Measurements from ENCODE around the gene ITPRID2. TPM values are rescaled to one million over a fixed set of nuclear protein-coding genes. Genes with fewer than 3 reads are reported as not detected.

ITPRID2 gene
- 100 to 1,000 TPM; 184 to 381 (median 299) TPM for total RNA-seq
- long read RNA-seq, donor 1, full-length matches to known transcripts = 58 of 102 reads
- long read RNA-seq, donor 1, partial matches to known transcripts = 19 of 102 reads
- long read RNA-seq, donor 1, other reads (novel, unspliced or antisense) = 25 of 102 reads
- long read RNA-seq, donor 2, full-length matches to known transcripts = 11 of 55 reads
- long read RNA-seq, donor 2, partial matches to known transcripts = 33 of 55 reads
- long read RNA-seq, donor 2, other reads (novel, unspliced or antisense) = 11 of 55 reads

- intact Hi-C loops (cut with DNase I, micrococcal nuclease) = no loop called here
- DNase-seq (peak; percentile 88 to 92 (median 92)), ATAC-seq (peak; percentile 90)
- Histone ChIP-seq H3K4me1 (ENCODE audit: low read depth) (peaks cover 4% of the 10 kb centered on the region), H3K36me3 (ENCODE audit: low read depth) (no peaks in the 10 kb centered on the region), H3K9me3 (no peaks in the 10 kb centered on the region), H3K4me3 (peak within 1 kb of the TSS; percentile 80)
- TF ChIP-seq CTCF (IDR thresholded peaks at IDR 0.05) = peak; percentile 37
Measured at GRCh38 chr2:181891258-181891965, at the start of gene ITPRID2. Gene ITPRID2, plus strand, starts transcription at chr2:181891730. Its CDS starts 337 bp downstream, at chr2:181892067.

- intact Hi-C loops (cut with DNase I, micrococcal nuclease) = no loop called here
- H3K36me3 ChIP-seq (ENCODE audit: low read depth) = no peaks in the 10 kb centered on the region
- ATAC-seq = no peak
- H3K4me1 ChIP-seq (ENCODE audit: low read depth) = no peaks in the 10 kb centered on the region
- no peak for TF ChIP-seq CTCF (IDR thresholded peaks at IDR 0.05)
- DNase-seq = no peak
- no peak overlapping the region for H3K4me3 ChIP-seq
- H3K9me3 ChIP-seq = no peaks in the 10 kb centered on the region
Measured at GRCh38 chr2:181844551-181845290, 46.8 kb upstream of the ITPRID2 start.

GRCh38 chr2:181846399-181847197 is 44.9 kb upstream of the ITPRID2 start:
- no peak for ATAC-seq

GRCh38 chr2:181847198-181847556 is 44.4 kb upstream of the ITPRID2 start:
- Histone ChIP-seq H3K9me3 (no peaks in the 10 kb centered on the region), H3K4me1 (ENCODE audit: low read depth) (no peaks in the 10 kb centered on the region), H3K36me3 (ENCODE audit: low read depth) (no peaks in the 10 kb centered on the region), H3K4me3 (no peak overlapping the region)
- peak in 1 of 3 donors; percentile 18 for DNase-seq
- no peak for TF ChIP-seq CTCF (IDR thresholded peaks at IDR 0.05)
- intact Hi-C loops (cut with DNase I, micrococcal nuclease) = no loop called here
- peak; percentile 39 for ATAC-seq

More at GRCh38 chr2:181846399-181847197, 44.9 kb upstream of the ITPRID2 start:
- DNase-seq = no peak
- TF ChIP-seq CTCF (IDR thresholded peaks at IDR 0.05) = no peak
- H3K4me3 ChIP-seq = no peak overlapping the region
- no peaks in the 10 kb centered on the region for H3K4me1 ChIP-seq (ENCODE audit: low read depth)
- intact Hi-C loops (cut with DNase I, micrococcal nuclease) = no loop called here
- H3K9me3 ChIP-seq = no peaks in the 10 kb centered on the region
- H3K36me3 ChIP-seq (ENCODE audit: low read depth) = no peaks in the 10 kb centered on the region

- DNase-seq (no peak), ATAC-seq (no peak)
- no peaks in the 10 kb centered on the region for H3K36me3 ChIP-seq (ENCODE audit: low read depth)
- no peak for TF ChIP-seq CTCF (IDR thresholded peaks at IDR 0.05)
- no peaks in the 10 kb centered on the region for H3K9me3 ChIP-seq
- no peaks in the 10 kb centered on the region for H3K4me1 ChIP-seq (ENCODE audit: low read depth)
- no peak overlapping the region for H3K4me3 ChIP-seq
- intact Hi-C loops (cut with DNase I, micrococcal nuclease) = no loop called here
Measured at GRCh38 chr2:181847702-181848101, 43.8 kb upstream of the ITPRID2 start.

Measured in mucosa of descending colon (tissue), 3 donors.